DMS114 treated with DMSO at 0.1 percent for 48 hours (cell line): ENCODE data around the gene PDZK1IP1.
"Not testable (repeated sequence)": the region's sequence is repeated elsewhere in the genome, so short reads cannot be mapped to it uniquely, and the experiment has no call there.

ENCODE experiments used
- DNase-seq: peaks from one replicate; lab custom pipeline; 2025; ENCODE audit not compliant: unreplicated experiment; lab: John Stamatoyannopoulos, UW

PDZK1IP1 gene

GRCh38 chr1:47140358-47140757, 49.5 kb downstream of the PDZK1IP1 start:
- DNase-seq, result not testable (repeated sequence)

GRCh38 chr1:47137925-47138615, 51.8 kb downstream of the PDZK1IP1 start:
- no peak for DNase-seq

- no peak for DNase-seq
Observed at GRCh38 chr1:47137198-47137597, 52.6 kb downstream of the PDZK1IP1 start, which contains the start of gene CYP4A22. TSS of gene CYP4A22 (plus strand) at chr1:47137441. CDS start at chr1:47137486, 45 bp downstream.
